SK-N-SH (cell line): Measurements from ENCODE around the gene MTFMT. TPM values are rescaled to one million over a fixed set of nuclear protein-coding genes. Genes with fewer than 3 reads are reported as not detected.

Experiments
- CTCF ChIA-PET: fragments of 300-600, 350-600 bp; formaldehyde crosslinking; extraction: SDS; loops from one replicate; lab custom pipeline; 2021; lab: Yijun Ruan, JAX
- POLR2A ChIA-PET: fragments of 350-600 bp; sonication (Branson Sonifier 250); formaldehyde crosslinking; extraction: SDS; loops from one replicate; lab custom pipeline; 2020; ENCODE audit warnings: antibody characterized with exemption, inconsistent platforms; lab: Yijun Ruan, JAX
- DNase-seq: peaks from one replicate; pipeline ENCODE4 v3.0.0; 2012
- H2AFZ ChIP-seq: fragments of 200-600 bp; sonication (generic); 2 replicates; pipeline ENCODE4 v1.8.1; 2016; ENCODE audit warnings: antibody characterized with exemption, mild to moderate bottlenecking, low read depth
- H3F3A ChIP-seq: fragments of 200-600 bp; sonication (generic); replicated peaks from 2 replicates; pipeline ENCODE3; 2016; ENCODE audit warnings: antibody characterized with exemption, mild to moderate bottlenecking; ENCODE audit not compliant: insufficient read depth
- H3K27ac ChIP-seq, 2 experiments: fragments of 200-500 bp in 1 of 2; fragments of 200-600 bp in 1 of 2; sonication (Bioruptor generic) in 1 of 2; sonication (generic), shearing (Covaris generic) in 1 of 2; 2 replicates each; pipeline versions ENCODE4 v1.5.1 to v1.6.1; 2014 to 2016; ENCODE audit warnings: low read depth in 2 of 2, inconsistent platforms in 1 of 2, low read length in 1 of 2, mild to moderate bottlenecking in 1 of 2, mixed read lengths in 1 of 2
- H3K27me3 ChIP-seq: fragments of 200-600 bp; sonication (generic), shearing (Covaris generic); 2 replicates; pipeline ENCODE4 v1.6.1; 2016; ENCODE audit warnings: mixed run types; ENCODE audit not compliant: insufficient read depth
- H3K36me3 ChIP-seq, 2 experiments: fragments of 200-500 bp in 1 of 2; fragments of 200-600 bp in 1 of 2; sonication (Bioruptor generic) in 1 of 2; sonication (generic) in 1 of 2; replicated peaks in 1 of 2; 2 replicates each; pipeline versions ENCODE3 to v1.5.1; 2014 to 2016; ENCODE audit warnings: low read length in 1 of 2, mild to moderate bottlenecking in 1 of 2; ENCODE audit not compliant: insufficient read depth in 2 of 2, control insufficient read depth in 1 of 2
- H3K4me1 ChIP-seq, 2 experiments: fragments of 200-500 bp in 1 of 2; fragments of 200-600 bp in 1 of 2; sonication (Bioruptor generic) in 1 of 2; sonication (generic), shearing (Covaris generic) in 1 of 2; 2 replicates each; pipeline versions ENCODE4 v1.5.1 to v1.6.1; 2014 to 2016; ENCODE audit warnings: low read depth in 1 of 2, low read length in 1 of 2, mixed run types in 1 of 2; ENCODE audit not compliant: insufficient read depth in 2 of 2, control insufficient read depth in 1 of 2
- H3K4me2 ChIP-seq: fragments of 200-600 bp; sonication (generic), shearing (Covaris generic); 2 replicates; pipeline ENCODE4 v1.6.1; 2017; ENCODE audit warnings: mixed run types
- H3K4me3 ChIP-seq, 2 experiments: fragments of 200-500 bp in 1 of 2; fragments of 200-600 bp in 1 of 2; sonication (Bioruptor generic) in 1 of 2; sonication (generic), shearing (Covaris generic) in 1 of 2; 2 replicates each; pipeline versions ENCODE4 v1.5.1 to v1.8.1; 2014 to 2016; ENCODE audit warnings: low read depth in 2 of 2, inconsistent platforms in 1 of 2, low read length in 1 of 2, mild to moderate bottlenecking in 1 of 2, mixed read lengths in 1 of 2, moderate library complexity in 1 of 2
- H3K79me2 ChIP-seq: fragments of 200-600 bp; sonication (generic); 2 replicates; pipeline ENCODE4 v1.8.1; 2017; ENCODE audit warnings: mild to moderate bottlenecking; ENCODE audit not compliant: insufficient read depth
- H3K9ac ChIP-seq: fragments of 200-600 bp; sonication (generic); 2 replicates; pipeline ENCODE4 v1.6.1; 2017; ENCODE audit warnings: mixed run types
- H3K9me2 ChIP-seq: fragments of 200-600 bp; sonication (generic); 2 replicates; pipeline ENCODE4 v1.6.1; 2017; ENCODE audit warnings: mixed run types
- H3K9me3 ChIP-seq: fragments of 200-600 bp; sonication (generic); 2 replicates; pipeline ENCODE4 v1.6.1; 2017; ENCODE audit warnings: mixed run types, mild to moderate bottlenecking, moderate library complexity
- H4K20me1 ChIP-seq: fragments of 200-600 bp; sonication (generic); 2 replicates; pipeline ENCODE4 v1.6.1; 2017; ENCODE audit warnings: mild to moderate bottlenecking, mixed run types; ENCODE audit not compliant: insufficient read depth
- CHD2 ChIP-seq: fragments of 150-350 bp; IDR thresholded peaks from 2 replicates; pipeline ENCODE4 v1.6.1; 2018; ENCODE audit warnings: low read length; ENCODE audit not compliant: partially characterized antibody
- ELF1 ChIP-seq: IDR thresholded peaks from 2 replicates; pipeline ENCODE4 v1.4.0; 2012
- FOSL2 ChIP-seq: IDR thresholded peaks from 2 replicates; pipeline ENCODE4 v1.4.0; 2012; ENCODE audit warnings: low read depth, mild to moderate bottlenecking, moderate library complexity, borderline replicate concordance
- FOXJ3 ChIP-seq: sonication (generic); formaldehyde crosslinking; IDR thresholded peaks from 2 replicates; pipeline ENCODE4 v1.5.1; 2020; ENCODE audit warnings: mild to moderate bottlenecking, missing genetic modification reagents
- GABPA ChIP-seq: IDR thresholded peaks from 2 replicates; pipeline ENCODE4 v1.4.0; 2012; ENCODE audit warnings: low read depth, mild to moderate bottlenecking
- GATA2 ChIP-seq: sonication (generic); formaldehyde crosslinking; IDR thresholded peaks from 2 replicates; pipeline ENCODE4 v1.5.0; 2020; ENCODE audit warnings: mild to moderate bottlenecking, missing genetic modification reagents
- IRF3 ChIP-seq: fragments of 150-350 bp; IDR thresholded peaks from 2 replicates; pipeline ENCODE4 v1.6.1; 2016; ENCODE audit warnings: mild to moderate bottlenecking, low read depth, low read length
- MXI1 ChIP-seq: IDR thresholded peaks from 2 replicates; pipeline ENCODE4 v1.6.1; 2012; ENCODE audit warnings: mild to moderate bottlenecking, low read depth, low read length, improper control_type of control experiment
- NRF1 ChIP-seq: IDR thresholded peaks from 2 replicates; pipeline ENCODE4 v1.6.1; 2012; ENCODE audit warnings: low read depth, mild to moderate bottlenecking, low read length
- RAD21 ChIP-seq: IDR thresholded peaks from 2 replicates; pipeline ENCODE4 v1.6.1; 2012; ENCODE audit warnings: mild to moderate bottlenecking, low read length
- RXRA ChIP-seq: IDR thresholded peaks from 2 replicates; pipeline ENCODE4 v1.4.0; 2012; ENCODE audit warnings: low read depth, mild to moderate bottlenecking, borderline replicate concordance
- SIN3A ChIP-seq: IDR thresholded peaks from 2 replicates; pipeline ENCODE4 v1.6.1; 2012; ENCODE audit warnings: low read depth, mild to moderate bottlenecking, low read length, moderate library complexity, borderline replicate concordance
- TAF1 ChIP-seq: IDR thresholded peaks from 2 replicates; pipeline ENCODE4 v1.6.1; 2012; ENCODE audit warnings: low read depth, mild to moderate bottlenecking, low read length, moderate library complexity, borderline replicate concordance
- YY1 ChIP-seq: IDR thresholded peaks from 2 replicates; pipeline ENCODE4 v1.4.0; 2012; ENCODE audit warnings: low read depth, mild to moderate bottlenecking
- whole genome bisulfite sequencing: methylation state at CpG from one replicate; pipeline ENCODE4 v1.1.6; 2017; ENCODE audit warnings: low lambda C conversion rate; 5-methylcytosine and 5-hydroxymethylcytosine counted together
- polyA plus RNA-seq, 3 experiments: library from polyadenylated mRNA; depleted of rRNA; stranded (reverse); fragments of >200 nt; gene quantifications; 2 replicates each; pipeline ENCODE4 v1.2.3, GENCODE V29; 2012
- TF ChIP-seq, protein P1 (sequence below): IDR thresholded peaks from 2 replicates; pipeline ENCODE4; 2012
- TF ChIP-seq, protein P2 (sequence below): fragments of 200-600 bp; sonication (generic); IDR thresholded peaks from 2 replicates; pipeline ENCODE4 v1.6.1; 2017; ENCODE audit warnings: antibody characterized with exemption, mild to moderate bottlenecking, moderate library complexity
- TF ChIP-seq, protein P3 (sequence below): IDR thresholded peaks from 2 replicates; pipeline ENCODE4 v1.4.0; 2012; ENCODE audit warnings: low read depth

MTFMT gene
- polyA plus RNA-seq, 1 of the 3 experiments (the other 2 are of a cell fraction) = 12.1 TPM

GRCh38 chr15:64997745-64998375 lies 31.6 kb downstream of the MTFMT start:
- Histone ChIP-seq H3K27me3 (no peaks in the 10 kb centered on the region), H3K27ac (no peak overlapping the region), H3K36me3 (peaks cover 0 to 3% of the 10 kb centered on the region in 2 experiments), H4K20me1 (no peaks in the 10 kb centered on the region), H3K79me2 (no peaks in the 10 kb centered on the region), H3K4me2 (no peak overlapping the region), H3K9me2 (no peaks in the 10 kb centered on the region), H3K4me3 (no peak overlapping the region), H3K9me3 (no peaks in the 10 kb centered on the region), H3K4me1 (no peaks in the 10 kb centered on the region), H2AFZ (no peak overlapping the region), H3F3A (no peaks in the 10 kb centered on the region), H3K9ac (no peak overlapping the region)
- DNase-seq = no peak
- ChIA-PET CTCF (interaction anchor here (1.2 kb wide), 1 partner anchor 17 kb away, joined by 3 read pairs; no protein-coding TSS in a partner anchor), POLR2A (interaction anchor here (0.6 kb wide), 1 partner anchor 14 kb away, joined by 4 read pairs; no protein-coding TSS in a partner anchor)
- WGBS = 67% methylated on average over 4 of the region's 4 CpGs
- no peak for TF ChIP-seq TAF1
- TF ChIP-seq RAD21 = no peak
- no peak for TF ChIP-seq GABPA
- TF ChIP-seq ELF1 = no peak
- TF ChIP-seq IRF3 = no peak
- TF ChIP-seq, protein P1, sequence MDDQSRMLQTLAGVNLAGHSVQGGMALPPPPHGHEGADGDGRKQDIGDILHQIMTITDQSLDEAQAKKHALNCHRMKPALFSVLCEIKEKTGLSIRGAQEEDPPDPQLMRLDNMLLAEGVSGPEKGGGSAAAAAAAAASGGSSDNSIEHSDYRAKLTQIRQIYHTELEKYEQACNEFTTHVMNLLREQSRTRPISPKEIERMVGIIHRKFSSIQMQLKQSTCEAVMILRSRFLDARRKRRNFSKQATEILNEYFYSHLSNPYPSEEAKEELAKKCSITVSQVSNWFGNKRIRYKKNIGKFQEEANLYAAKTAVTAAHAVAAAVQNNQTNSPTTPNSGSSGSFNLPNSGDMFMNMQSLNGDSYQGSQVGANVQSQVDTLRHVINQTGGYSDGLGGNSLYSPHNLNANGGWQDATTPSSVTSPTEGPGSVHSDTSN = no peak
- no peak for TF ChIP-seq CHD2
- no peak for TF ChIP-seq NRF1
- TF ChIP-seq FOSL2 = no peak
- TF ChIP-seq, protein P2, sequence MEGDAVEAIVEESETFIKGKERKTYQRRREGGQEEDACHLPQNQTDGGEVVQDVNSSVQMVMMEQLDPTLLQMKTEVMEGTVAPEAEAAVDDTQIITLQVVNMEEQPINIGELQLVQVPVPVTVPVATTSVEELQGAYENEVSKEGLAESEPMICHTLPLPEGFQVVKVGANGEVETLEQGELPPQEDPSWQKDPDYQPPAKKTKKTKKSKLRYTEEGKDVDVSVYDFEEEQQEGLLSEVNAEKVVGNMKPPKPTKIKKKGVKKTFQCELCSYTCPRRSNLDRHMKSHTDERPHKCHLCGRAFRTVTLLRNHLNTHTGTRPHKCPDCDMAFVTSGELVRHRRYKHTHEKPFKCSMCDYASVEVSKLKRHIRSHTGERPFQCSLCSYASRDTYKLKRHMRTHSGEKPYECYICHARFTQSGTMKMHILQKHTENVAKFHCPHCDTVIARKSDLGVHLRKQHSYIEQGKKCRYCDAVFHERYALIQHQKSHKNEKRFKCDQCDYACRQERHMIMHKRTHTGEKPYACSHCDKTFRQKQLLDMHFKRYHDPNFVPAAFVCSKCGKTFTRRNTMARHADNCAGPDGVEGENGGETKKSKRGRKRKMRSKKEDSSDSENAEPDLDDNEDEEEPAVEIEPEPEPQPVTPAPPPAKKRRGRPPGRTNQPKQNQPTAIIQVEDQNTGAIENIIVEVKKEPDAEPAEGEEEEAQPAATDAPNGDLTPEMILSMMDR = no peak
- TF ChIP-seq MXI1 = no peak
- TF ChIP-seq, all 33 proteins: peak for 0

- Histone ChIP-seq H3K4me2 (no peak overlapping the region), H3K27ac (no peak overlapping the region), H3F3A (no peaks in the 10 kb centered on the region), H3K9ac (no peak overlapping the region), H3K4me3 (no peak overlapping the region), H3K27me3 (no peaks in the 10 kb centered on the region), H3K79me2 (no peaks in the 10 kb centered on the region), H4K20me1 (no peaks in the 10 kb centered on the region), H3K36me3 (peaks cover 0 to 3% of the 10 kb centered on the region in 2 experiments), H3K9me3 (no peaks in the 10 kb centered on the region), H3K4me1 (no peaks in the 10 kb centered on the region), H2AFZ (no peak overlapping the region), H3K9me2 (no peaks in the 10 kb centered on the region)
- POLR2A ChIA-PET = no interaction called here
- CTCF ChIA-PET = interaction anchor here (0.7 to 1.2 kb wide), 2 partner anchors 16 to 389 kb away, joined by 3 read pairs; no protein-coding TSS in a partner anchor
- WGBS = 79% methylated on average over 5 of the region's 5 CpGs
- no peak for DNase-seq
- TF ChIP-seq GATA2 (CRISPR knock-in tag) (no peak), SIN3A (no peak), FOXJ3 (CRISPR knock-in tag) (no peak), IRF3 (no peak), YY1 (no peak), FOSL2 (no peak), CHD2 (no peak), ELF1 (no peak), RXRA (no peak), MXI1 (no peak)
- TF ChIP-seq, protein P2 = no peak
- TF ChIP-seq, protein P3, sequence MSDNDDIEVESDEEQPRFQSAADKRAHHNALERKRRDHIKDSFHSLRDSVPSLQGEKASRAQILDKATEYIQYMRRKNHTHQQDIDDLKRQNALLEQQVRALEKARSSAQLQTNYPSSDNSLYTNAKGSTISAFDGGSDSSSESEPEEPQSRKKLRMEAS = no peak
Measured at GRCh38 chr15:64997066-64997465, 32.4 kb downstream of the MTFMT start.
